Measurements from ENCODE around the gene TTYH2. TPM values are rescaled to one million over a fixed set of nuclear protein-coding genes. Genes with fewer than 3 reads are reported as not detected.

Gene TTYH2
- total and polyA plus RNA-seq, 10 of the 15 experiments (the other 5 are each of a cell fraction or from before 2014, with no cell fraction given), result 0.26 to 25.2 (median 6.6) TPM

DNA sequence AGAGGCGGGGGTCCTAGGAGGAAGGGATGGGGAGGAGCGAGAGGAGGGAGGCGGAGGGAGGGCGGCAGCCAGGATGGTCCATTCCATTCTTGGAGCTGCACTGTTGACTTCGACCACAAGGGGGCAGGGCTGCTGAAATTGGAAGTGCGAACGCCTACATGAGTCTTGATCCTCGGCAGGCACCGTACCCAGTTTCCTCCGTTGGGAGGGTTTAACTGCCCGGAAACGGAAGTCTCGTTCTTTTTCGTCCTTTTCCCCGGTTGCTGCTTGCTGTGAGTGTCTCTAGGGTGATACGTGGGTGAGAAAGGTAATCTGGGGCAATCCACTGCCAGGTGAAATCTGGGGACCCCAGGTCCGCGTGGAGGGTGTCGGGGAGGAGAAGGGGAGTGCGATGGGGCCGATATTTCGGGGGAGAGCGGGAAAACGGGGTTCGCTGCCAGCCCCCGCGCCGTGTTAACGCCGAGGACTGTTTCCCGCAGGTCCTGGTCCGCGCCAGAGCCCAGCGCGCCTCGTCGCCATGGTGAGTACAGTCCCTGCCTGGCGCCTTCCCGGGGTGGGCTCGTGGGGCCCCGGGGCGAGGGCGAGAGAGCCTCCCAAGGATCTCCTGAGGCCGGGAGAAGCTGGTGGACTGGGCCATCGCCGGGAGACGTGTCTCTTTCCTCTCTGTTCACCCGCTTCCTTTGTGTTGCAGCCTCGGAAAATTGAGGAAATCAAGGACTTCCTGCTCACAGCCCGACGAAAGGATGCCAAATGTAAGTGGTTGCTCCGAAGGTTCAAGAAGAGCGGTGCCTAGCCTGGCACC lies 9.7 kb upstream of the TTYH2 start, which contains the start of gene RPL38 (continued):
- TF ChIP-seq NFIC (IDR thresholded peaks at IDR 0.05; ENCODE audit: low read depth, low read length) (no peak; the same call in 1 of the 2 replicates), CREM (IDR thresholded peaks at IDR 0.05; ENCODE audit: low read depth) (peak; percentile 74), RAD51 (IDR thresholded peaks at IDR 0.05) (no peak), MYC (IDR thresholded peaks at IDR 0.05; ENCODE audit: insufficient read depth, insufficient read length, insufficient replicate concordance, low read length, severe bottlenecking) (peak; percentile 97), ZZZ3 (IDR thresholded peaks at IDR 0.05; ENCODE audit: control insufficient read depth, insufficient read length, low read depth) (peak; percentile 50), BHLHE40 (IDR thresholded peaks at IDR 0.05; ENCODE audit: borderline replicate concordance in 1 of 2, low read depth in 2 of 2, low read length in 1 of 2) (peak; percentile 66 to 68; a peak in 3 of 4 replicates), KAT2A (conservative IDR thresholded peaks at IDR 0.05; ENCODE audit: control insufficient read depth, low read depth, low read length) (no peak; the same call in 1 of the 2 replicates), ZNF24 (IDR thresholded peaks at IDR 0.05) (0 out of 2 replicates have a peak, but pooled peaks have one; percentile 35), TCF3 (IDR thresholded peaks at IDR 0.05; ENCODE audit: borderline replicate concordance, insufficient read depth, low read depth, low read length) (0 out of 2 replicates have a peak, but pooled peaks have one; percentile 33), CBFB (IDR thresholded peaks at IDR 0.05; ENCODE audit: low read depth) (peak; percentile 94), ETV6 (conservative IDR thresholded peaks at IDR 0.05 in 1 of 2, IDR thresholded peaks at IDR 0.05 in 1 of 2; ENCODE audit: borderline replicate concordance in 1 of 2, low read depth in 1 of 2) (peak in 1 of 2 experiments; percentile 64; a peak in 2 of 4 replicates), RFX5 (IDR thresholded peaks at IDR 0.05; ENCODE audit: low read depth, low read length) (peak; percentile 41; the same call in 1 of the 2 replicates), YBX1 (IDR thresholded peaks at IDR 0.05) (no peak), ZBED1 (IDR thresholded peaks at IDR 0.05; ENCODE audit: borderline replicate concordance) (peak; percentile 78), EZH2 (IDR thresholded peaks at IDR 0.05; ENCODE audit: borderline replicate concordance, control insufficient read depth, low read depth, low read length) (no peak), TARDBP (IDR thresholded peaks at IDR 0.05; ENCODE audit: borderline replicate concordance) (peak; percentile 41; the same call in 1 of the 2 replicates), CBX3 (IDR thresholded peaks at IDR 0.05; ENCODE audit: borderline replicate concordance, low read depth) (no peak), TAF1 (IDR thresholded peaks at IDR 0.05; ENCODE audit: borderline replicate concordance, low read depth, low read length) (peak; percentile 100), HDAC6 (IDR thresholded peaks at IDR 0.05; ENCODE audit: unreplicated experiment) (peak; percentile 79), KDM1A (IDR thresholded peaks at IDR 0.05; ENCODE audit: borderline replicate concordance) (no peak), TCF12 (IDR thresholded peaks at IDR 0.05; ENCODE audit: low read depth, low read length) (no peak; the same call in 1 of the 2 replicates)
- TF ChIP-seq, protein P1, sequence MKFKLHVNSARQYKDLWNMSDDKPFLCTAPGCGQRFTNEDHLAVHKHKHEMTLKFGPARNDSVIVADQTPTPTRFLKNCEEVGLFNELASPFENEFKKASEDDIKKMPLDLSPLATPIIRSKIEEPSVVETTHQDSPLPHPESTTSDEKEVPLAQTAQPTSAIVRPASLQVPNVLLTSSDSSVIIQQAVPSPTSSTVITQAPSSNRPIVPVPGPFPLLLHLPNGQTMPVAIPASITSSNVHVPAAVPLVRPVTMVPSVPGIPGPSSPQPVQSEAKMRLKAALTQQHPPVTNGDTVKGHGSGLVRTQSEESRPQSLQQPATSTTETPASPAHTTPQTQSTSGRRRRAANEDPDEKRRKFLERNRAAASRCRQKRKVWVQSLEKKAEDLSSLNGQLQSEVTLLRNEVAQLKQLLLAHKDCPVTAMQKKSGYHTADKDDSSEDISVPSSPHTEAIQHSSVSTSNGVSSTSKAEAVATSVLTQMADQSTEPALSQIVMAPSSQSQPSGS (IDR thresholded peaks at IDR 0.05; ENCODE audit: low read length), result no peak
- TF ChIP-seq, protein P2, sequence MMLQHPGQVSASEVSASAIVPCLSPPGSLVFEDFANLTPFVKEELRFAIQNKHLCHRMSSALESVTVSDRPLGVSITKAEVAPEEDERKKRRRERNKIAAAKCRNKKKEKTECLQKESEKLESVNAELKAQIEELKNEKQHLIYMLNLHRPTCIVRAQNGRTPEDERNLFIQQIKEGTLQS (IDR thresholded peaks at IDR 0.05; ENCODE audit: borderline replicate concordance, extremely low read depth, low read depth, low read length), result no peak
- TF ChIP-seq, protein P3, sequence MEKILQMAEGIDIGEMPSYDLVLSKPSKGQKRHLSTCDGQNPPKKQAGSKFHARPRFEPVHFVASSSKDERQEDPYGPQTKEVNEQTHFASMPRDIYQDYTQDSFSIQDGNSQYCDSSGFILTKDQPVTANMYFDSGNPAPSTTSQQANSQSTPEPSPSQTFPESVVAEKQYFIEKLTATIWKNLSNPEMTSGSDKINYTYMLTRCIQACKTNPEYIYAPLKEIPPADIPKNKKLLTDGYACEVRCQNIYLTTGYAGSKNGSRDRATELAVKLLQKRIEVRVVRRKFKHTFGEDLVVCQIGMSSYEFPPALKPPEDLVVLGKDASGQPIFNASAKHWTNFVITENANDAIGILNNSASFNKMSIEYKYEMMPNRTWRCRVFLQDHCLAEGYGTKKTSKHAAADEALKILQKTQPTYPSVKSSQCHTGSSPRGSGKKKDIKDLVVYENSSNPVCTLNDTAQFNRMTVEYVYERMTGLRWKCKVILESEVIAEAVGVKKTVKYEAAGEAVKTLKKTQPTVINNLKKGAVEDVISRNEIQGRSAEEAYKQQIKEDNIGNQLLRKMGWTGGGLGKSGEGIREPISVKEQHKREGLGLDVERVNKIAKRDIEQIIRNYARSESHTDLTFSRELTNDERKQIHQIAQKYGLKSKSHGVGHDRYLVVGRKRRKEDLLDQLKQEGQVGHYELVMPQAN (conservative IDR thresholded peaks at IDR 0.05), result peak; percentile 92
- TF ChIP-seq, protein P4, sequence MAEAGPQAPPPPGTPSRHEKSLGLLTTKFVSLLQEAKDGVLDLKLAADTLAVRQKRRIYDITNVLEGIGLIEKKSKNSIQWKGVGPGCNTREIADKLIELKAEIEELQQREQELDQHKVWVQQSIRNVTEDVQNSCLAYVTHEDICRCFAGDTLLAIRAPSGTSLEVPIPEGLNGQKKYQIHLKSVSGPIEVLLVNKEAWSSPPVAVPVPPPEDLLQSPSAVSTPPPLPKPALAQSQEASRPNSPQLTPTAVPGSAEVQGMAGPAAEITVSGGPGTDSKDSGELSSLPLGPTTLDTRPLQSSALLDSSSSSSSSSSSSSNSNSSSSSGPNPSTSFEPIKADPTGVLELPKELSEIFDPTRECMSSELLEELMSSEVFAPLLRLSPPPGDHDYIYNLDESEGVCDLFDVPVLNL (IDR thresholded peaks at IDR 0.05; ENCODE audit: low read depth, low read length), result no peak

Measured in GM12878 (cell line).